H9 (cell line): ENCODE data around the gene LRMDA. TPM values are rescaled to one million over a fixed set of nuclear protein-coding genes. Genes with fewer than 3 reads are reported as not detected.

Source experiments
- DNase-seq: peaks from one replicate; pipeline ENCODE4 v3.0.0-alpha.2; 2017
- H2AFZ ChIP-seq: one replicate; pipeline ENCODE4 v1.6.1; 2013; ENCODE audit warnings: mild to moderate bottlenecking, low read length, control low read depth, moderate library complexity
- H2AK5ac ChIP-seq: 2 replicates; pipeline ENCODE4 v1.6.1; 2013; ENCODE audit warnings: low read length, control low read depth, mixed read lengths; ENCODE audit not compliant: insufficient read length
- H2BK120ac ChIP-seq: one replicate; pipeline ENCODE4 v1.6.1; 2013; ENCODE audit warnings: low read depth, mild to moderate bottlenecking, low read length, control low read depth, inconsistent platforms; ENCODE audit not compliant: poor library complexity, severe bottlenecking
- H2BK12ac ChIP-seq: 2 replicates; pipeline ENCODE4 v1.6.1; 2013; ENCODE audit warnings: low read length, control low read depth, mixed read lengths, low read depth; ENCODE audit not compliant: insufficient read length
- H2BK15ac ChIP-seq: 2 replicates; pipeline ENCODE4 v1.6.1; 2013; ENCODE audit warnings: low read depth, low read length, control low read depth
- H2BK20ac ChIP-seq: one replicate; pipeline ENCODE4 v1.6.1; 2013; ENCODE audit warnings: low read depth, mild to moderate bottlenecking, low read length, control low read depth, inconsistent platforms; ENCODE audit not compliant: poor library complexity, severe bottlenecking
- H2BK5ac ChIP-seq: 2 replicates; pipeline ENCODE4 v1.6.1; 2013; ENCODE audit warnings: low read length, control low read depth, mixed read lengths; ENCODE audit not compliant: insufficient read length
- H3K14ac ChIP-seq: 2 replicates; pipeline ENCODE4 v1.6.1; 2013; ENCODE audit warnings: low read length, control low read depth; ENCODE audit not compliant: insufficient read depth
- H3K18ac ChIP-seq: 2 replicates; pipeline ENCODE4 v1.6.1; 2013; ENCODE audit warnings: low read depth, mild to moderate bottlenecking, mixed read lengths, low read length, control low read depth; ENCODE audit not compliant: insufficient read length
- H3K23ac ChIP-seq: 2 replicates; pipeline ENCODE4 v1.6.1; 2013; ENCODE audit warnings: low read length, control low read depth, mixed read lengths, low read depth; ENCODE audit not compliant: insufficient read length
- H3K23me2 ChIP-seq: 2 replicates; pipeline ENCODE4 v1.6.1; 2013; ENCODE audit warnings: low read depth, mild to moderate bottlenecking, mixed read lengths, low read length, control low read depth; ENCODE audit not compliant: insufficient read length, poor library complexity, severe bottlenecking
- H3K27ac ChIP-seq: 2 replicates; pipeline ENCODE4 v1.5.1; 2013; ENCODE audit warnings: low read length, control low read depth, mixed read lengths, low read depth; ENCODE audit not compliant: insufficient read length
- H3K27me3 ChIP-seq: 2 replicates; pipeline ENCODE4 v1.6.1; 2013; ENCODE audit warnings: low read length, control low read depth, inconsistent platforms; ENCODE audit not compliant: insufficient read depth
- H3K4ac ChIP-seq: 2 replicates; pipeline ENCODE4 v1.6.1; 2013; ENCODE audit warnings: low read depth, mild to moderate bottlenecking, control low read depth, inconsistent platforms, low read length, moderate library complexity
- H3K4me1 ChIP-seq: 2 replicates; pipeline ENCODE4 v1.6.1; 2013; ENCODE audit warnings: low read length, control low read depth, inconsistent platforms; ENCODE audit not compliant: insufficient read depth
- H3K4me2 ChIP-seq: 2 replicates; pipeline ENCODE4 v1.6.1; 2013; ENCODE audit warnings: low read length, control low read depth, mixed read lengths; ENCODE audit not compliant: insufficient read length, insufficient read depth
- H3K56ac ChIP-seq: 2 replicates; pipeline ENCODE4 v1.6.1; 2013; ENCODE audit warnings: low read depth, mild to moderate bottlenecking, mixed read lengths, low read length, control low read depth; ENCODE audit not compliant: insufficient read length
- H3K79me1 ChIP-seq: 2 replicates; pipeline ENCODE4 v1.6.1; 2013; ENCODE audit warnings: low read depth, mild to moderate bottlenecking, moderate library complexity, low read length, control low read depth, inconsistent platforms; ENCODE audit not compliant: insufficient read depth, poor library complexity, severe bottlenecking
- H3K79me2 ChIP-seq: 2 replicates; pipeline ENCODE4 v1.6.1; 2013; ENCODE audit warnings: low read length, control low read depth, inconsistent platforms; ENCODE audit not compliant: insufficient read depth
- H3K9ac ChIP-seq: 2 replicates; pipeline ENCODE4 v1.6.1; 2013; ENCODE audit warnings: low read length, control low read depth, mixed read lengths; ENCODE audit not compliant: insufficient read length; ENCODE audit errors: extremely low read depth
- H3K9me3 ChIP-seq: one replicate; pipeline ENCODE4 v1.6.1; 2013; ENCODE audit warnings: low read depth, low read length, inconsistent platforms; ENCODE audit not compliant: control insufficient read depth
- H3T11ph ChIP-seq: one replicate; pipeline ENCODE4 v1.6.1; 2013; ENCODE audit warnings: mild to moderate bottlenecking, low read length, control low read depth, inconsistent platforms
- H4K20me1 ChIP-seq: one replicate; pipeline ENCODE4 v1.6.1; 2013; ENCODE audit not compliant: control insufficient read depth, insufficient read length, insufficient read depth
- H4K5ac ChIP-seq: 2 replicates; pipeline ENCODE4 v1.6.1; 2013; ENCODE audit warnings: low read depth, mild to moderate bottlenecking, mixed read lengths, low read length, control low read depth; ENCODE audit not compliant: insufficient read length
- H4K8ac ChIP-seq: replicated peaks from 2 replicates; pipeline ENCODE4 v1.6.1; 2013; ENCODE audit warnings: low read length, control low read depth, mixed read lengths, low read depth; ENCODE audit not compliant: insufficient read length
- H4K91ac ChIP-seq: 2 replicates; pipeline ENCODE4 v1.6.1; 2013; ENCODE audit warnings: low read depth, mild to moderate bottlenecking, moderate library complexity, mixed read lengths, low read length, control low read depth; ENCODE audit not compliant: insufficient read length
- H3K27ac Mint-ChIP-seq, 3 experiments: 2 replicates in 2 of 3; 3 replicates in 1 of 3; pipeline ENCODE4 v1.8.0; 2020 to 2021; ENCODE audit warnings: mixed read lengths in 3 of 3, mild to moderate bottlenecking in 1 of 3, moderate library complexity in 1 of 3
- H3K27me3 Mint-ChIP-seq: 2 replicates; pipeline ENCODE4 v1.8.0; 2021; ENCODE audit warnings: low read depth, mild to moderate bottlenecking, moderate library complexity, mixed read lengths
- H3K36me3 Mint-ChIP-seq, 3 experiments: 2 replicates in 2 of 3; 3 replicates in 1 of 3; pipeline ENCODE4 v1.8.0; 2020 to 2021; ENCODE audit warnings: low read depth in 3 of 3, mixed read lengths in 3 of 3; ENCODE audit not compliant: insufficient read depth in 1 of 3
- H3K4me1 Mint-ChIP-seq, 2 experiments: 2 replicates each; pipeline ENCODE4 v1.8.0; 2020; ENCODE audit warnings: mixed read lengths in 2 of 2
- H3K4me3 Mint-ChIP-seq, 2 experiments: 2 replicates in 1 of 2; 3 replicates in 1 of 2; pipeline ENCODE4 v1.8.0; 2020 to 2021; ENCODE audit warnings: mild to moderate bottlenecking in 2 of 2, mixed read lengths in 2 of 2, moderate library complexity in 1 of 2
- H3K9me3 Mint-ChIP-seq, 2 experiments: 2 replicates in 1 of 2; 3 replicates in 1 of 2; pipeline ENCODE4 v1.8.0; 2020; ENCODE audit warnings: mild to moderate bottlenecking in 2 of 2, mixed read lengths in 2 of 2, moderate library complexity in 1 of 2
- WGBS: extraction: QIAGEN DNeasy Blood & Tissue Kit; methylation state at CpG from one replicate; pipeline ENCODE4 v1.1.7; 2013; ENCODE audit warnings: missing lambda C conversion rate, low lambda C conversion rate, mixed read lengths; ENCODE audit not compliant: insufficient read length; ENCODE audit errors: extremely low coverage; 5-methylcytosine and 5-hydroxymethylcytosine counted together
- total RNA-seq: library from RNA; stranded (reverse); gene quantifications from 2 replicates; pipeline ENCODE4 v1.2.1, GENCODE V29; 2021
- TF ChIP-seq, protein P1 (sequence below): fragments of 200-600 bp; sonication (generic); conservative IDR thresholded peaks from 3 replicates; pipeline ENCODE4 v1.8.0; 2021; ENCODE audit warnings: antibody characterized with exemption, mild to moderate bottlenecking

The LRMDA gene
- total RNA-seq, 1 experiment from 2014 or later = 1.8 TPM

GRCh38 chr10:75505840-75506506 lies 74.5 kb downstream of the LRMDA start:
- Histone ChIP-seq H3K14ac (no peak overlapping the region), H3K79me2 (no peaks in the 10 kb centered on the region), H3K9ac (no peak overlapping the region), H2AFZ (no peak overlapping the region), H2BK120ac (no peak overlapping the region), H2BK15ac (no peak overlapping the region), H4K5ac (no peak overlapping the region), H3K4me1 (no peaks in the 10 kb centered on the region), H4K8ac (no peak overlapping the region), H3K23me2 (no peaks in the 10 kb centered on the region), H4K20me1 (no peaks in the 10 kb centered on the region), H2BK12ac (no peak overlapping the region), H3K4me2 (no peak overlapping the region), H4K91ac (no peak overlapping the region), H3T11ph (no peak overlapping the region), H3K27ac (no peak overlapping the region), H3K23ac (no peak overlapping the region), H3K79me1 (no peaks in the 10 kb centered on the region), H2BK20ac (no peak overlapping the region), H2BK5ac (no peak overlapping the region), H2AK5ac (no peak overlapping the region), H3K9me3 (no peaks in the 10 kb centered on the region), H3K4ac (no peak overlapping the region), H3K18ac (no peak overlapping the region), H3K56ac (no peak overlapping the region), H3K27me3 (no peaks in the 10 kb centered on the region; the same call in 1 of the 2 replicates)
- H3K27ac Mint-ChIP-seq = no peak overlapping the region
- H3K9me3 Mint-ChIP-seq = peaks cover 0 to 2% of the 10 kb centered on the region in 2 experiments; a peak in 1 of 5 replicates
- WGBS = no CpG with 5 or more reads among the region's 3 CpGs
- DNase-seq = no peak
- TF ChIP-seq, protein P1, sequence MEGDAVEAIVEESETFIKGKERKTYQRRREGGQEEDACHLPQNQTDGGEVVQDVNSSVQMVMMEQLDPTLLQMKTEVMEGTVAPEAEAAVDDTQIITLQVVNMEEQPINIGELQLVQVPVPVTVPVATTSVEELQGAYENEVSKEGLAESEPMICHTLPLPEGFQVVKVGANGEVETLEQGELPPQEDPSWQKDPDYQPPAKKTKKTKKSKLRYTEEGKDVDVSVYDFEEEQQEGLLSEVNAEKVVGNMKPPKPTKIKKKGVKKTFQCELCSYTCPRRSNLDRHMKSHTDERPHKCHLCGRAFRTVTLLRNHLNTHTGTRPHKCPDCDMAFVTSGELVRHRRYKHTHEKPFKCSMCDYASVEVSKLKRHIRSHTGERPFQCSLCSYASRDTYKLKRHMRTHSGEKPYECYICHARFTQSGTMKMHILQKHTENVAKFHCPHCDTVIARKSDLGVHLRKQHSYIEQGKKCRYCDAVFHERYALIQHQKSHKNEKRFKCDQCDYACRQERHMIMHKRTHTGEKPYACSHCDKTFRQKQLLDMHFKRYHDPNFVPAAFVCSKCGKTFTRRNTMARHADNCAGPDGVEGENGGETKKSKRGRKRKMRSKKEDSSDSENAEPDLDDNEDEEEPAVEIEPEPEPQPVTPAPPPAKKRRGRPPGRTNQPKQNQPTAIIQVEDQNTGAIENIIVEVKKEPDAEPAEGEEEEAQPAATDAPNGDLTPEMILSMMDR = no peak
- H3K36me3 Mint-ChIP-seq = no peaks in the 10 kb centered on the region
- H3K4me3 Mint-ChIP-seq = no peak overlapping the region
- peaks cover 29% of the 10 kb centered on the region for H3K27me3 Mint-ChIP-seq
- no peaks in the 10 kb centered on the region for H3K4me1 Mint-ChIP-seq
